ENCODE results near the gene FUBP1. TPM values are rescaled to one million over a fixed set of nuclear protein-coding genes. Genes with fewer than 3 reads are reported as not detected.

FUBP1 gene
- total RNA-seq, 1 experiment from 2014 or later, result 271 TPM

DNA sequence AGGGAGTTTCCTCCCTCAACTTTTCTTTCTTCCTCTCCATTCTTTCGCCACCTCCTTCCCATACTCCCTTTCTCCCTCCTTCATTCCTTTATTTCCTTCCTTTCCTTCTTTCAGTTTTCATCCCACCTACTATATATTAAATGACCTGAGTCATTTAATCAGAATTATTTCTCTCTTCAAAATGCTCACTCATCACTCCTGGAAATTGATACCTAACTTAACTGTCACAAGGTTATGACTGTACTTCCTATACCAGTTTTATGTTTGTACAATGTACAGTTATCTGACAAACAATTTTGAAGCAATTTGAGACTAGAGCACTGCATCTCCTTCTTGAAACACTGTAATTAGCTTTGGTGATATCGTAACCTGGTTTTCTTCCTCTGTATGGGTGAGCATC is 49.1 kb downstream of the FUBP1 start:
- Mint-ChIP-seq H3K4me1 (no peaks in the 10 kb centered on the region), H3K4me3 (no peak overlapping the region), H3K36me3 (ENCODE audit: insufficient read depth in 1 of 3, low read depth in 3 of 3) (no peaks in the 10 kb centered on the region; a peak in 1 of 7 replicates), H3K27ac (no peak overlapping the region), H3K27me3 (ENCODE audit: low read depth) (no peaks in the 10 kb centered on the region), H3K9me3 (no peaks in the 10 kb centered on the region)
- H2AFZ ChIP-seq (ENCODE audit: low read length), result no peak overlapping the region
- H3K79me1 ChIP-seq (ENCODE audit: insufficient read depth, low read depth, low read length, poor library complexity, severe bottlenecking), result no peaks in the 10 kb centered on the region
- no peak overlapping the region for H4K91ac ChIP-seq (ENCODE audit: insufficient read length, low read depth, low read length)
- no peak for DNase-seq
- H3K27me3 ChIP-seq (ENCODE audit: insufficient read depth, low read length), result no peaks in the 10 kb centered on the region
- H2AK5ac ChIP-seq (ENCODE audit: insufficient read length, low read length), result no peak overlapping the region
- H3K9ac ChIP-seq (ENCODE audit: extremely low read depth, insufficient read length, low read length), result no peak overlapping the region
- TF ChIP-seq, protein P1, sequence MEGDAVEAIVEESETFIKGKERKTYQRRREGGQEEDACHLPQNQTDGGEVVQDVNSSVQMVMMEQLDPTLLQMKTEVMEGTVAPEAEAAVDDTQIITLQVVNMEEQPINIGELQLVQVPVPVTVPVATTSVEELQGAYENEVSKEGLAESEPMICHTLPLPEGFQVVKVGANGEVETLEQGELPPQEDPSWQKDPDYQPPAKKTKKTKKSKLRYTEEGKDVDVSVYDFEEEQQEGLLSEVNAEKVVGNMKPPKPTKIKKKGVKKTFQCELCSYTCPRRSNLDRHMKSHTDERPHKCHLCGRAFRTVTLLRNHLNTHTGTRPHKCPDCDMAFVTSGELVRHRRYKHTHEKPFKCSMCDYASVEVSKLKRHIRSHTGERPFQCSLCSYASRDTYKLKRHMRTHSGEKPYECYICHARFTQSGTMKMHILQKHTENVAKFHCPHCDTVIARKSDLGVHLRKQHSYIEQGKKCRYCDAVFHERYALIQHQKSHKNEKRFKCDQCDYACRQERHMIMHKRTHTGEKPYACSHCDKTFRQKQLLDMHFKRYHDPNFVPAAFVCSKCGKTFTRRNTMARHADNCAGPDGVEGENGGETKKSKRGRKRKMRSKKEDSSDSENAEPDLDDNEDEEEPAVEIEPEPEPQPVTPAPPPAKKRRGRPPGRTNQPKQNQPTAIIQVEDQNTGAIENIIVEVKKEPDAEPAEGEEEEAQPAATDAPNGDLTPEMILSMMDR (conservative IDR thresholded peaks at IDR 0.05), result no peak
- no peak overlapping the region for H2BK120ac ChIP-seq (ENCODE audit: low read depth, low read length, poor library complexity, severe bottlenecking)
- no peak overlapping the region for H3K4ac ChIP-seq (ENCODE audit: low read depth, low read length)
- no peak overlapping the region for H3K23ac ChIP-seq (ENCODE audit: insufficient read length, low read depth, low read length)
- H3K4me2 ChIP-seq (ENCODE audit: insufficient read depth, insufficient read length, low read length), result no peak overlapping the region
- H3K79me2 ChIP-seq (ENCODE audit: insufficient read depth, low read length), result no peaks in the 10 kb centered on the region
- no peaks in the 10 kb centered on the region for H3K4me1 ChIP-seq (ENCODE audit: insufficient read depth, low read length)
- H3K9me3 ChIP-seq (ENCODE audit: control insufficient read depth, low read depth, low read length), result no peaks in the 10 kb centered on the region
- no peaks in the 10 kb centered on the region for H3K23me2 ChIP-seq (ENCODE audit: insufficient read length, low read depth, low read length, poor library complexity, severe bottlenecking)
- H2BK20ac ChIP-seq (ENCODE audit: low read depth, low read length, poor library complexity, severe bottlenecking), result no peak overlapping the region
- no peak overlapping the region for H3T11ph ChIP-seq (ENCODE audit: low read length)
- H2BK5ac ChIP-seq (ENCODE audit: insufficient read length, low read length), result no peak overlapping the region
- no peak overlapping the region for H3K56ac ChIP-seq (ENCODE audit: insufficient read length, low read depth, low read length)
- no peak overlapping the region for H3K27ac ChIP-seq (ENCODE audit: insufficient read length, low read depth, low read length)
- no peak overlapping the region for H2BK12ac ChIP-seq (ENCODE audit: insufficient read length, low read depth, low read length)
- WGBS (ENCODE audit: extremely low coverage, insufficient read length, low lambda C conversion rate), result 100% methylated on average over 1 of the region's 2 CpGs
- no peak overlapping the region for H4K8ac ChIP-seq (replicated peaks; ENCODE audit: insufficient read length, low read depth, low read length)
- no peaks in the 10 kb centered on the region for H4K20me1 ChIP-seq (ENCODE audit: control insufficient read depth, insufficient read depth, insufficient read length)
- no peak overlapping the region for H2BK15ac ChIP-seq (ENCODE audit: low read depth, low read length)
- no peak overlapping the region for H4K5ac ChIP-seq (ENCODE audit: insufficient read length, low read depth, low read length)
- no peak overlapping the region for H3K14ac ChIP-seq (ENCODE audit: insufficient read depth, low read length)
- H3K18ac ChIP-seq (ENCODE audit: insufficient read length, low read depth, low read length), result no peak overlapping the region

Data from H9 (cell line).